Ecto neural progenitor cell (in vitro differentiated cells): ENCODE results near the gene FNDC3B.

ENCODE experiments used
- DNase-seq: peaks from one replicate; pipeline ENCODE4 v3.0.0-alpha.2; 2018; ENCODE audit warnings: low spot score

Gene FNDC3B

DNA sequence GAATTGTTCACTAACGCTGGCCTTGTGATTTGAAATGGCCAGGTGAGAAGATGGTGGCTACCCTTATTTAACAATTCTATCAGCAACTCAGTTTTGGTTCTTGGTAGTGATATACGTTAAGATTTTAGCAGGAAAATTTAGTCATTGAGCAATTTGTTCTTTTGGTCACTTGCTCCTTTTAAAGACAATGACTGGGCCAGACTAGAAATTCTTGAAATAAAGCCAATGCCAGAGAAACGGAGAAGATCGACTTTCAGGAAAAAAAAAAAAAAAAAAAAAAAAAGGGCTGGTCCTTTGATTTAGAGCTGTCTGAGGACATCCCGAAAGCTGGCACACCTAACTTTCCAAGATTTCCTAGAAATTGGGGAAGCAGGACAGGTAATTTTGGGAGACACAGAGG lies 178.5 kb downstream of the FNDC3B start:
- DNase-seq, result no peak

DNA sequence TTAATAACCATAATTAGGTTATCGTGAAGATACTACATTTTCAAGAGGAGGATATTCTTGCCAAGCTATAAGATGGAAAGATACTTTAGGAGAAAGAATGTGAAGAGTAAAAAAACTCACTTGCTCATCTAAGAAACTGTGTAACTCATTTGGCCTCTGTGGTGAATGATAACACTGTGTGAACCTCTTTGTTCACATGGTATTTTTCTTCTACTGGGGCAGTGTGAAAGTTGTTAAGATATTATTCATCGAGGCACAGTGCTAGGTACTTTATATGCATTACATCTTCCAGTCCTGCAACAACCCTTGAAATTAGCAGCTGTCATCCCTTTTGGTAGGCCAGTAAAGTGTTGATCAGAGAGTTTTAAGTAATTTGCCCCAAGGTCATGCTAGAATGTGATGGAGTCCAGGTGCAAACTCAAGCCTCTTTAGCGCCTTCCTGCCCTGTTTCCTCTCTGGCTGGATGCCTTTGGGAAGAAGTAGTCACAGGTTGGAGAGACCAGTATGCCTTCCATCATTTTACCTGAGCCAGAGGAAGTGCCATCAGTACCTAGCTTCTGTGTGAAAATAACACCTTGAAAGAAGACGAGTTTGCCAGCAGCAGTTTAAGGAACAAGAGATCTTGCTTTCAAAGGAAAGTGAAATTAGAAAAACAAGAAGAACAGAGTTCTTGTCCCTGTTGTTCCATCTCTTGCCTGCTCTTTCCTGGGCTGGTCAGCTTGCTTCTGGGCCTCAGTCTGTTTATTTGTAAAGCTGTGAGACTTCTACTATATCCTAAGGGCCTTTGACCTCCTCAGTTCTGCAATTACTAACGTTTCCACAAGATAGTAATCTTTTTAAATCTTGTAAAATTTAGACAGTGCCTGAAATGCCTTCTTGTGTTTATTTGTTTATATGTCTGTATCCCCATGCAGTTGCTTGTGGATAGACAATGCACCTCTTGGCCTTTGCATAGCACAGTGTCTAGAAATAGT lies 179.3 kb downstream of the FNDC3B start:
- no peak for DNase-seq

DNA sequence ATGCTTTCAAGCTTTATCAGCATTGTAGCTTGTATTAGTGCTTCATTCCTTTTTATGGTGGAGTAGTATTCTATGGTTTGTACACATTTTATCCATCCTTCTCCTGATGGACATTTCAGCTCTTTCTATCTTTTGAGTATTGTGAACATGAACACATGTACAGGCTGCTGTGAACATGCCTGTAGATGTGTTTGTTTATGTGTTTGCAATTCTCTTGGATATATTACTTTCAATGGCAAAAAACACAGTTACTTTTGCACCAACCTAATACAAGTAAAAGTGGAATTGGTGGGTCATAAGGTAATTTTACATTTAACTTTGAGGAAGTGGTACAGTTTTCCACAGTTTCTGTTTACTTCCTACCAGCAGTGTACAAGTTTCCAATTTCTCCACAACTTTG lies 180.4 kb downstream of the FNDC3B start:
- no peak for DNase-seq

DNA sequence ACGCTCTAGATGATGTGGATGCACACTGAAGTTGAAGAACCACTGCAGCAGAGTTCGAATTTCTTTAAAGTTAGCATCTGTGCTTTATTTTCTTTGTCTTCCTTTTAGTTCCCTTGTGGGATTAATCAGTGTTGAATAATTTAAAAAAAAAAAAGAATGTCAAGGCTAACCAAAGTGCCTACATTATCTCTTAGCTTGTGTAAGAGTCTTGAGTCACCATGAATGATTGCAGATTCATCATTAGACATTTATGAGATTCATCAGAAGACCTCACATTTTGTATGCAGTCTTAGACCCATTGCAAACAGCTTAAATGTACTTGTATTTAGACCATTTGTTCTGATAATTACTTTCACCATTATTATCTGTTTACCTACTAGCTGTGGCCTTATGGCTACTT lies 182.2 kb downstream of the FNDC3B start:
- DNase-seq, result no peak

DNA sequence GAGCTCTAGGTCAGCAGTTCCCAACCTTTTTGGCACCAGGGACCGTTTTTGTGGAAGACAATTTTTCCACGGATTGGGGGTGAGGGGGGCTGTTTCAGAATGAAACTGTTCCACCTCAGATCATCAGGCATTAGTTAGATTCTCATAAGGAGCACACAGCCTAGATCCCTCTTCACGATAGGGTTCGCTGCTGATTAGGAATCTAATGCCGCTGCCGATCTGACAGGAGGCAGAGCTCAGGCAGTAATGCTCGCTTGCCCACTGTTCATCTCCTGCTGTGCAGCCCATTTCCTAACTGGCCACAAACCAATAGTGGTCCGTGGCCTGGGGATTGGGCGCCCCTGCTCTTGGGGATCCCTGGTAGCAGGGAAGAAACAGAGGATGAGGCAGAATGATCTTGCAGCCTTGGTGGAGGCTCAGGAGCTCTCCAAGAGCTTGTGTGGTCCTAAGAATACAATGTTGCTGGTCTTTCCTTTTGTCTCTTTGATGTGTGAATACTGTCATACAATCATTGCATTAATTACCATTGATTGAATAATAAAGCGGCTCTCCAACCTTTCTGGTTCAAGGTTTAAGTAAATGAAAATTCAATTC lies 183.2 kb downstream of the FNDC3B start:
- DNase-seq, result no peak

DNA sequence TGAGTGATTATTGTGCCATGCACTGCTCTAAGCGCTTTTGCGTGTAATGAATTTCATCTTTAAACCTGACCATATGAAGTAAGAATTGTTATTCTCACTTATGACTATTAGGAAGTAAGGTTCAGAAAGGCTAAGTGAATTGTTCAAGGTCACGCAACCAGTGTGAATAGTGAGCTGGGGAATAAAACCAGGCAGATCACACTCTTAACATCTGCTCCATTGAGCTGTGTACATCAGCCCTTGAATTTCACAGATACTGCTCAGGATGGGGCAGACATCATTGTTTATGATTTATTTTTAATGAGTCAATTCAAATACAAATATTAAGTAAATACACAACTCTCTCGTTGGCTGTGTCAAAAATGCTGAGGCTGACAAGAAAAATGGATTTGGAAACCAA lies 184.5 kb downstream of the FNDC3B start:
- no peak for DNase-seq

DNA sequence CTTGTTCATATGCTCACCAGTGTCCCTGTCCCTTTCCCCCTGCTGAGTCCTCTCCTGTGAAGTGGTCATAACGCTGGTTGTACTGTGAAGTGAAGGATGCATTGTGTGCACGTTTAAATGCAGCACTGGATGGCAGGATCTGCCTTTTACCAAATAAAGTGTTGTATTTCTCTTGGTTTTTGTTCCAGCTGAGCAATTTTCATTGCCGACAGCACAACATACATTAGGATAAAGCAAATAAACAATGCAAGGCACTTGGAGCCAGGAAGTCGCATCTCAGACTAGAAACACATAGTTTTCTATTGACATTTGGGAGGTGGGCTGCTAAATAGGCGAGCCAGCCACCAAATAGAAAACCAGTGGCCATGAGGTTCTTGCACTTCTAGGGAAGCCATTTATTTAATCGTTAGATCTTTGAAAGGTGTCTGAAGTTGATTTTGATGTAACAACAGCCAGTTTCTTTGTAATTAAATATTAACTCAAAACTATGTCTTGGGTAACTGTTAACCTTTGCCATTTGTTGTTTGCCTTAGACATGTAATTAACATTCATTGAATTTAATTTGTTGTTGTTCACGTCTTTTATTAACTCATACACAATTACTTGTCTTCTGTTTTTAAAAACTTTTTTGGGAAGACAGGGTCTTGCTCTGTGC lies 185.3 kb downstream of the FNDC3B start:
- DNase-seq, result no peak

DNA sequence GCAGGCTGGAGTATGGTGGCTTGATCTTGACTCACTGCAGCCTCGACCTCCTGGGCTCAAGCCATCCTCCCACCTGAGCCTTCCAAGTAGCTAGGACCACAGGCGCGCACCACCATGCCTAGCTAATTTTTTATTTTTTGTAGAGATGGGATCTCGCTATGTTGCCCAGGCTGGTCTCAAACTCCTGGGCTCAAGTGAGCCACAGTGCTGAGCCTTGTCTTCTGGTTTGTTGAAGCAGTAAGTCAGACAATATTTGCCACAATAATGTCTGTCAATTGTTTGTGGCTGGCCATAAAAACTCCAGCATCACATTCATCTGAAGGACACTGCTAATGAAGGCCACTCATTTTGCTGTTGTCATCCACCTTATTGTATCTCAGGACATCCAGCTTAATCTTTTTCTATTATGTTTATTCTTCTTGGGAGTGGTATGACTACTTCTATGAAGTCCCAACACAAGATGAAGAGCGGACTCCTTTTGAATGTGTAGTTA lies 185.9 kb downstream of the FNDC3B start:
- no peak for DNase-seq

DNA sequence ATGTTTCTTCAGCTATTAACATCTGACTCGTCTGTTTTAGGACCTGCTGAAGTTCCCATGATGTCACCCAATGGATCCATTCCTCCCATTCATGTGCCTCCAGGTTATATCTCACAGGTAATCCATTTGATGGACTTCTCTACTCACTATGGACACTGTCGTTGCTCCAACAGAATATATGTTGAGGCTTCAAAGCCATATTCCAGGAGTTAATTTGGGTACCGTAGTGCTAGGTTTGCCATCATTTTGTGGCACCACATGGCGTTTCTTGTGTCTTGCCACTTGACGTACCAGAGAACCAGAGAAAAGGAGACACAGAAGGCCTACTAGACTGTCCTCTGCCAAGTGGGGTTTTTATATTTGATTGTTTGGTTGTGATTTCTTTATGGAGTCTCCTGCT lies 187.5 kb downstream of the FNDC3B start:
- DNase-seq, result no peak

DNA sequence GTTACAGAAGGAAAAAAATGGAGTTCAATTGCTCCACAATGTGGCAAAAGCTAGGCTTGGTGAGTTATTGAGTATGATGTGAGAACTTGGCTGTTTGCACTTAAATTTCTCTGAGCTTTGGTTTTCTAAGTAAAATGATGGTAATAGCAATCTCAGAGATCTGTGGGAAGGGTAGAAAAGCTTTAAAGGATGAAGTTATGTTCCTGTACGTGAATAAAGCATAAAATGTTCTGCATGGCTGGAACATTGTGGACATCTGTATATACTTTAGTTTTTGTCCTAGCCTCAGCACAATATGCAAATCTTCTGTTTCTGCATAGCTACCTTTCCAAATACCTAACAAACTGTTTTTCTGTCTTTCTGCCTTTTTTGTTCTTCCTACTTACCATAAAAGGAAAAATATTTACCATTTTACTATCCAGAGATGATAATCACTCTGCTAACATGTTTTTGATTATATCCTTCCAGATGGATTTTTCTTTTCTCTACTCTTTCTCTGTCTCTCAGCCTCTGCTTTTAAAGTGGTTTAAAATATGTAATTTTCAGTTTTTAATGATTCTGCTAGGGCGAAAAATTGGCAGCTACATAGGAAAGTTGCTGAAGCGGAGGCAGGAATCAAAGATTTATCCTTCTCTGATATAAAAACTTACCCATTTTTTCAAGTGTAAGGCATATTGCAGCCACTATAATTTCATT lies 188.1 kb downstream of the FNDC3B start:
- DNase-seq, result no peak

DNA sequence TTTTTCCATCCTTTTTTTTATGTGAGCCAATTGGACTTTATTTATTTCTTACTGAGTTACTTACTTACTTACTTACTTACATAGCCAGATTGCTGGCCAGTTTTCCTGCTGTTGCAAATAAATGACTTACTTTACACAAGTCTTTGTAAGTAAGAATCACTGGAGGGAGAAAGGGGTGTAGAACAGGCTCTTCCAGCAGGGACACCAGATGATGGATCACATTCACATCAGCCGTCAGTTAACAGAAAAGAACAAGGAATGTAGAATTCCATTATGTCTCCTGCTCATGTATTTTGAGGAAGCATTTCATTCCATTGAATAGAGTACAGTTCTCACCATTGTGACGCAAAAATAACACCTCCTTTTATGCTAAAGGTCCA lies 188.6 kb downstream of the FNDC3B start:
- no peak for DNase-seq

DNA sequence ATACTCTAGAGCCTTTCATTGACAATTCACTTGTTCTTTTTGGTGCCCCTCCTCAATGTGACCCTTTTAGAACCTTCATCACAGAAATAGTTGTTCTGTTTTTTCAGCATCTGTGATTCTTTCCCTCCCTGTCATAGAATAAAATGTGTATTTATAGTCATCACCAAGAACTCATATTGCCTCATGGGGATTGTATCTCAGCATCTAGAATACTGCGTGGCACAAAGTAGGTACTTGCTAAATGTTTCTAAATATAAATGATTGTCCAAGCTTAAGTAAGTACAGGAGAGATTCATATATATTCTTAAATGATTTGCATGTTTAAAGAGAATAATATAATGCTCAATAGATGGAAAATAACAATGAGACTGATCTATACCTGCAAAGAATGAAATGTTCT lies 190.1 kb downstream of the FNDC3B start:
- DNase-seq, result no peak

DNA sequence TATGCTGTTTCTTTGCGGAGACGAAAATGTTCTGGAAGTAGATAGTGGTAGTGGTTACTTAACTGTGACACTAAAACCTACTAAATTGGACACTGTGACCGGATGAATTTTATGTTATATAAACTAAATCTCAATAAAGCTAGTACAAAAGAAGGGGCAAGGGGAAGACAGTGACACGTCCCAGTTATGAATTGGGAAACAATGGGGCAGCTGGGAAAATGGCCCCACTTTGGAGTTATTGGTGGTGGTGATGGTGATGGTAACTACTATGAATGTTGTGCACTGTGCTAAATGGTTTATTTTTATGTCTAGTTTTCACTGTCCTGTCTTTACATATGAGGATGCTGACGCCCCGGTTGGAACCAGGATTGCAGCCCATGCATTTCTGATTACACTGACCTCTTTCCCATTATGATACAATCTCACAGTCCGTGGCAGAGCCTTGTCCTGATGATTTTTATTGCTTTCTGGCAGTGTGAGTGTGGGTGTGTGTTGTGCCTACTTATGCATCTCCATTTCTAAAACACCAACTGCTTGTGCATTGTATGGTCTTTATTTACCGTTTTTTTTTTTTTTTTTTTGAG lies 192.0 kb downstream of the FNDC3B start:
- no peak for DNase-seq

DNA sequence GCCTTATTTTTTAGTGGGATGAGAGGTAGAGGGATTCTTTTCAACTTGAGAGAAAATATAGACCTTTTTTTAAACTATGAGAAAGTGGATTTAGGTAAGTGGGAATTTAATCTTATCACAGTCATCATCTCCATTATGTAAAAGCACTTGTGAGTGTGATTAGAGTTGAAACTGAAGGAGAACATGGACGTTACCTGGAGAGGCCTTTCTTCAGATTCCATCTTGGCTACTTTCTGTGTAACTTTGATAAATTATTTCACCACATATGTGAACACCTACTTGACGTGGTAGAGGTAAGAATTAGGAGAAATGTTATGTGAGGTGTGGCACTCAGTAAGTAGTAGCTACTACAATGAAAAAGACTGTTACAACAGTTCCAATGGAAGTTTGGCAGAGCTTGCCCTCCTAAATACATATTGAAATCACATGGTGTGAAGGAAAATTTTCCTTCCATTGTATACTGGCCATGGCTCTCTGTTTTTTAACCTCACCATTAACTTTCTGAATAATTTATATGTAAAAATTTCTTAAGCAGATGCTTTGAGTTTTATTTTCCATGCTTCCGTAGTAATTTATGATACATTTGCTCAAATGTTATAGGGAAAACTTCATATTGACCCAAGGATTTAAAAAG lies 193.3 kb downstream of the FNDC3B start:
- DNase-seq, result no peak

DNA sequence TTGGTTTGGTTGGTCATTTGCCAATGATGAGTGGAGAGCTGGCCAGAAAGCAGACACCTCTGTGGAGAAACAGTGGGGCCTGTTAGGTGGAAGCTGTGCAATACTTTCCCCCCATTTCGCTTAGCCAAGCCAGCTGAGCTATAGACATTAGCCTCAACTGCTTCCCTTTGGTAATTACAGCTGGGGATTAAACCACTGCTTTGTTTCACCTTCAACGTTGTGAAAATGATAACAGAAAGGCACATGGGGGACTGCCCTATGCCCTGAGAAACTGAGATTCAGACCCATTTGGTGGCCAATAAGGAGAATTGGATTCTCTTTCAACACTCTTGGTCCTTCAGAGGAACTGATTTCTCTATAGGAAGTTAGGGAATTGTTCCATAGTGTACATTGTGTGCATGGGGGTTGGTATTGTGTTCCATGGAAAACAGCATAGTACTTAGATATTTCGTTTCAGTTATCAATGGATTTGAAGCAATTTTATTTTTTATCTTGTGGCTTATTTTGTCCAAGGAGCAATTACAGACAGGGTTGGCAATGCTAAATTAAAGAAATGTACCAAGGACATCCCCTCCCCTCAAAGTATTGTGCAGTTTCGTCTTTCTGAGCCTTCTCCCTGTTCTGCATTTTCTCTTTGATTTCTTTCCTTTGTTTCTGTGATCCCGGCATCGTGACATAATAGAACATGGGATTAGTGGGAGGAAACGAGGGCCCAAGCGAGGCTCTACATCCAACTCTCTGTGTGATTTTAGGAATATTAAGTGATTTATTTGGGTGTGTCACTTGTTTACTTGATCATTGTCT lies 194.3 kb downstream of the FNDC3B start:
- no peak for DNase-seq

DNA sequence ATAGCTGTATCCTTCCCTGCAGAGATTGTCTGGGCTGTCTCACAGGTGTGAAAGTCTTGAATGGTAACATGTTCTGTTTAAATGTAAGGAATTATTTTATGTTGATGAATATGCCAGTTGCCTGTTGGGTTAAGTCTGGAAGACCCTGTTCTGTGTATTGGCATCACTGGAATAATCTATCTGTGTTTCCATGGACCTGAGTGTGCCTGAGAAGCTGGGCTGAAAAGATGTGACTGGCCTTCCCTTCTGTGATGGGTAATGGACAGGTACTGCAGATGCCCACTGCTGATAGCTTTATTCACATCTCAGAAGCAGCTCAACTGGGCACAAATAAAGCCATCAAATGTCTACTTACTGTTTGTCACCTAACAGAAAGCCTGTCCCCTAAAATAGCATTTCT lies 196.3 kb downstream of the FNDC3B start:
- no peak for DNase-seq

DNA sequence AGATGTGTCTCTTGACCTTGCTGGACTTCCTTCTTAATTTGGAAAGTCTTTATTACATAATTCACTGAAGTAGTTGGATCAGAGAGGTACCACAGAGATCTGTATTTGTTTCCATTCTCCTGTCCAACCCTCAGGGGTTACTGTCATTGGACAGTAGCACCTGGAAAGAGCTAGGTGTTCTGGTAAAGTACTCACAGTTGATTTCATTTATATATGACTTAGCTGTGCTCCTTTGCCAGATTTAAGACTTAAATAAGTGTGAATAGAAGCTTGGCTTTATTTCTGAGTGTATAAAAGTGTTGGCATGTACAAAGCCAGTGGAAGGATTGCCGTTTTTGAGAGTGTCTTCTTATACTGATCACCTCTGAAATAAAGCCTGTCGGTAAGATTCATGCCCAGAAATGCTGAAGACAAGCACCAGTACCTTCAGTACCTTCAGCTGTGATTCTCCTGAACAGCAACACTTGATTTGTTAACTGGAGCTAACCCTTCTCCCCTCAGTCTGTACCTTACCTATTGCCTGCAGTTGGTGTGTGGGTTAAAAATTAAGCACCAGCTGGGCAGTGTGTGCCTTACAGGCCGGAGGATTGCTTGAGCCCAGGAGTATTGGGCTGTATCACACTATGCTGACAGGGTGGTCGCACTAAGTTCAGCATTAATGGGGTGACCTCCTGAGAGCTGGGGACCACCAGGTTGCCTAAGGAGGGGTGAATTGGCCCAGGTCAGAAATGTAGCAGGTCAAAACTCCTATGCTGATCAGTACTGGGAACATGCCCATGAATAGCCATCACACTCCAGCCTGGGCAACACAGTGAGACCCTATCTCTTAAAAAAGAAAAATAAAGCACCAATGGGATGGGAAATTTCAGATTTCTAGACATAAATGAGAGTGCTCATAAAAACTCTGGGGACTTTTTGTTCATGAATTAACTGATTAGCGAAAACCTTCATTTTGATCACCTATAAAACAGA lies 197.7 kb downstream of the FNDC3B start:
- DNase-seq, result no peak

DNA sequence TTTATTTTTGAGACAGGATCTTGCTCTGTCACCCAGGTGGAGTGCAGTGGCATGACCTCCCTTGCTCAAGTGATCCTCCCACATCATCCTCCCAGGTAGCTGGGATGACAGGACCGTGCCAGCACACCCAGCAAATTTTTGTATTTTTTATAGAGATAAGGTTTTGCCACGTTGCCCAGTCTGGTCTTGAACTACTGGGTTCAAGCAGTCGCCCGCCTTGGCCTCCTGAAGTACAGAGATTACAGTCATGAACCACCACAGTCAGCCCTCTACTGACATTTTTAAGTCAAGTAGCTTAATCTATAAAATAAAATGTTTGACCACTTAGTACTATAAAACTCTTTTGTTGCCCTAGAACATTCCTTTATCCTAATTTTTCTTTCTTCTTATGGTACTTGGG lies 198.8 kb downstream of the FNDC3B start:
- DNase-seq, result no peak

DNA sequence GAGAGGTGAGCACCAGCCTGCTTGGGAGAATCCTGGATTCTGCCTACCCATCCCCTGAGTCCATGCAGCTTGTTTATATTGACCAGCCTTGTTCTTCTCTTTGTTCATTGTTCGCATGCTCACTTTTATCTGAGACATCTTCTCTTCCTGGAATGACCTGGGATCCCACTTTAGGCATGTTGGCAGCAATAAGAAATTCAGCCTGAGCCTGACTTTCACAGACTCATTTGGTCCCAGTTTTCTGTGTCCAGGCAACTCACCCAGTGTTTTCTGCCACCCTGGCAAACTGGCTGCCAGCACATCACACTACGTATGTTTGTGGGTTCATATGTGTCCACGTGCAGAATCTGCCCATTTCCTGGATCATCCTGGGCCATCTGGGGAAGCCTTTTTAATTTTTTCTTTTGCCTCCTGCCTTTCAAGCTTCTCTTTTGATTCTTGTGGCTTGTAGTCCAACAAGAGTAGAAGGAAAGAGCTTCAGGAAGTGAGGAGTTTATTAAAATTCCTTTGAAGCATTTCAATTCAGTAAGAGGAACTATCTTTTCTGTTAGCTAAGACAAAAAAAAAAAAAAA lies 199.9 kb downstream of the FNDC3B start:
- DNase-seq, result no peak
